ENCODE data around the gene TMEM125. TPM values are rescaled to one million over a fixed set of nuclear protein-coding genes. Genes with fewer than 3 reads are reported as not detected.

The TMEM125 gene
- total RNA-seq, 4 donors from 2014 or later, result 4.2 to 15.5 (median 10.2) TPM

- H3K4me3 ChIP-seq, result no peak overlapping the region
- H3K27me3 ChIP-seq, result no peaks in the 10 kb centered on the region
- H3K4me1 ChIP-seq, result no peaks in the 10 kb centered on the region
- 79 to 80% methylated on average over 6 to 11 of the region's 16 CpGs for WGBS, 2 donors
- H3K9me3 ChIP-seq, result no peaks in the 10 kb centered on the region
- intact Hi-C loops (cut with DNase I), result no loop called here
- H3K27ac ChIP-seq, result no peak overlapping the region
- TF ChIP-seq, protein P1, sequence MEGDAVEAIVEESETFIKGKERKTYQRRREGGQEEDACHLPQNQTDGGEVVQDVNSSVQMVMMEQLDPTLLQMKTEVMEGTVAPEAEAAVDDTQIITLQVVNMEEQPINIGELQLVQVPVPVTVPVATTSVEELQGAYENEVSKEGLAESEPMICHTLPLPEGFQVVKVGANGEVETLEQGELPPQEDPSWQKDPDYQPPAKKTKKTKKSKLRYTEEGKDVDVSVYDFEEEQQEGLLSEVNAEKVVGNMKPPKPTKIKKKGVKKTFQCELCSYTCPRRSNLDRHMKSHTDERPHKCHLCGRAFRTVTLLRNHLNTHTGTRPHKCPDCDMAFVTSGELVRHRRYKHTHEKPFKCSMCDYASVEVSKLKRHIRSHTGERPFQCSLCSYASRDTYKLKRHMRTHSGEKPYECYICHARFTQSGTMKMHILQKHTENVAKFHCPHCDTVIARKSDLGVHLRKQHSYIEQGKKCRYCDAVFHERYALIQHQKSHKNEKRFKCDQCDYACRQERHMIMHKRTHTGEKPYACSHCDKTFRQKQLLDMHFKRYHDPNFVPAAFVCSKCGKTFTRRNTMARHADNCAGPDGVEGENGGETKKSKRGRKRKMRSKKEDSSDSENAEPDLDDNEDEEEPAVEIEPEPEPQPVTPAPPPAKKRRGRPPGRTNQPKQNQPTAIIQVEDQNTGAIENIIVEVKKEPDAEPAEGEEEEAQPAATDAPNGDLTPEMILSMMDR (IDR thresholded peaks at IDR 0.05), result no peak
- no peak for TF ChIP-seq POLR2A (IDR thresholded peaks at IDR 0.05)
- H3K36me3 ChIP-seq, result peaks cover 0 to 15% (median 0%) of the 10 kb centered on the region in 3 donors
- no peak for DNase-seq
Measured at GRCh38 chr1:43316738-43317520, 47.1 kb downstream of the TMEM125 start.

GRCh38 chr1:43317817-43318471 is 48.2 kb downstream of the TMEM125 start:
- Histone ChIP-seq H3K4me3 (no peak overlapping the region), H3K36me3 (peaks cover 0 to 7% (median 0%) of the 10 kb centered on the region in 3 donors), H3K4me1 (no peaks in the 10 kb centered on the region), H3K9me3 (no peaks in the 10 kb centered on the region), H3K27me3 (no peaks in the 10 kb centered on the region), H3K27ac (no peak overlapping the region)
- TF ChIP-seq POLR2A (IDR thresholded peaks at IDR 0.05), result no peak
- TF ChIP-seq, protein P1 (IDR thresholded peaks at IDR 0.05), result no peak
- 62 to 77% methylated on average over 6 to 9 of the region's 15 CpGs for WGBS, 2 donors
- intact Hi-C loops (cut with DNase I), result no loop called here
- DNase-seq, result no peak

DNA sequence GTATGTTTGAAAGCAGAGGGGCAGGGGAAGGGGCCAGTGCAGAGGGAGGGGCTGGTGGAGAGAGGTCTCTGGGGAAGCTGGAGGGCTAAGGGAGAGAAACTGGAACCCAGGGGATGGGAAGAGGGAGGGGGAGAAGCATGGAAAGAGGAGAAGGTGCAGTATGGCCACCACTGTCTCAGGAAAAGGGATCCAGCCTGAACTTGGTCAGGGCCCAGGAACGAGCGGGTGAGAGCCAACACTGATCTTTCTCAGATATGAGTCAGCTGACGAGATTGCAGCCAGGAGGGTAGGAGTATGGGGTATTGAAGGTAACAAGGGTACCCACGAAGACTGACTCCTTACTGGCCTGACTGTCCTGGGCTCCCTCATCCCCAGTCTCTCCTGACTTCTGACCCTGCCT is 49.0 kb downstream of the TMEM125 start:
- intact Hi-C loops (cut with DNase I), result no loop called here
- Histone ChIP-seq H3K9me3 (no peaks in the 10 kb centered on the region), H3K4me1 (no peaks in the 10 kb centered on the region), H3K36me3 (peaks cover 0 to 7% (median 0%) of the 10 kb centered on the region in 3 donors), H3K27me3 (no peaks in the 10 kb centered on the region), H3K4me3 (no peak overlapping the region), H3K27ac (no peak overlapping the region)
- DNase-seq, result no peak
- 59 to 68% methylated on average over 4 of the region's 4 CpGs for WGBS, 2 donors
- TF ChIP-seq, protein P1 (IDR thresholded peaks at IDR 0.05), result no peak
- no peak for TF ChIP-seq POLR2A (IDR thresholded peaks at IDR 0.05)

DNA sequence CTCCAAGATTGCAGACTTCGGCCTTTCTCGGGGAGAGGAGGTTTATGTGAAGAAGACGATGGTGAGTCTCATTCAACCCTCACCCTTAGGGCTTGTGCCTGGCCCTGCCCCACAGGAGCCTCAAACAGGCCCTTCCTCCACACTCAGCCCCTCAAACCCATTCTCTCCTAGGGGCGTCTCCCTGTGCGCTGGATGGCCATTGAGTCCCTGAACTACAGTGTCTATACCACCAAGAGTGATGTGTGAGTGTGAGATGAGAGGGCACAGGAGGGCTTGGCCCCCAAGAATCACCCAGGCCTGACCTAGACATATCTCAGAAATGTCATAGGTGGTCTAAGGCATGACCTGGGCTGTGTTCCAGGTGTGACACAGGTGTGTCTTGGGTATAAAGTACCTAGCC is 49.5 kb downstream of the TMEM125 start:
- intact Hi-C loops (cut with DNase I), result no loop called here
- Histone ChIP-seq H3K4me1 (no peaks in the 10 kb centered on the region), H3K9me3 (no peaks in the 10 kb centered on the region), H3K27ac (no peak overlapping the region), H3K36me3 (peaks cover 0 to 7% (median 0%) of the 10 kb centered on the region in 3 donors), H3K27me3 (no peaks in the 10 kb centered on the region), H3K4me3 (no peak overlapping the region)
- WGBS, 2 donors, result 93% methylated on average over 3 of the region's 5 CpGs; no CpG with 5 or more reads in 1 of the 2 donors
- TF ChIP-seq, protein P1 (IDR thresholded peaks at IDR 0.05), result no peak
- no peak for TF ChIP-seq POLR2A (IDR thresholded peaks at IDR 0.05)
- no peak for DNase-seq

DNA sequence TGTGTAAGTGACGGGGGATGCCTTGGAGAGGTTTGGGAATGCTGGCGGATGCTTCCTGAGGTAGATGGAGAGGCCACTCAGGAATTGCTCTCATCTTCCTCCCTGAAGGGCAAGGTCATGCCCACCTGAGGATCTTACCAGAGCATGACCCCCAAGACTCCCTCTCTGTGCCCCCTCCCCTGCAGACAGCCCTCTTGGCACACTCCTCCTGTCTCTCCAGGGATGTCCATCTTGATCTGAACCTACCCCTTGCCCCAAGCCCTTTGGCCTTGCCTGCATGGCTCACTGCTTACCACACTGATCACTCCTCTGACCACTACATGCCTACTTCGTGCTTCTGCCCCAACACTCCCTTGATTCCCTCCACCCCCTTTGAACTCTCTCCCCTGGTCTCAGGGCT is 50.0 kb downstream of the TMEM125 start:
- no peaks in the 10 kb centered on the region for H3K27me3 ChIP-seq
- H3K9me3 ChIP-seq, result peaks cover 0 to under 1% (median 0%) of the 10 kb centered on the region in 3 donors
- no peaks in the 10 kb centered on the region for H3K4me1 ChIP-seq
- intact Hi-C loops (cut with DNase I), result no loop called here
- H3K27ac ChIP-seq, result no peak overlapping the region
- H3K36me3 ChIP-seq, result peaks cover 0 to 7% (median 0%) of the 10 kb centered on the region in 3 donors
- H3K4me3 ChIP-seq, result no peak overlapping the region
- TF ChIP-seq, protein P1 (IDR thresholded peaks at IDR 0.05), result no peak
- TF ChIP-seq POLR2A (IDR thresholded peaks at IDR 0.05), result no peak
- no peak for DNase-seq
- WGBS, 2 donors, result 90 to 93% methylated on average over 2 to 3 of the region's 3 CpGs

Data from esophagus squamous epithelium (tissue), 5 donors.